GM23338 (cell line): ENCODE measurements around the gene URI1. TPM values are rescaled to one million over a fixed set of nuclear protein-coding genes. Genes with fewer than 3 reads are reported as not detected.

Experiments used
- ATAC-seq: fragments of 200-7000 bp; cut with Tn5 transposase; 3 replicates; pipeline ENCODE4 v1.9.1; 2020
- DNase-seq: peaks from one replicate; pipeline ENCODE4 v3.0.0-alpha.2; 2015; ENCODE audit warnings: low spot score
- H2AFZ ChIP-seq: fragments of 200-600 bp; sonication (generic); 2 replicates; pipeline ENCODE4 v1.8.0; 2016; ENCODE audit warnings: antibody characterized with exemption, mild to moderate bottlenecking, moderate library complexity
- H3F3A ChIP-seq: fragments of 200-600 bp; sonication (generic); replicated peaks from 2 replicates; pipeline ENCODE4 v1.8.0; 2017; ENCODE audit warnings: antibody characterized with exemption, mixed run types, low read depth
- H3K27ac ChIP-seq: fragments of 200-600 bp; sonication (generic); 2 replicates; pipeline ENCODE4 v1.6.1; 2016; ENCODE audit warnings: low read depth
- H3K27me3 ChIP-seq: fragments of 200-600 bp; sonication (generic); 2 replicates; pipeline ENCODE4 v1.8.0; 2016; ENCODE audit warnings: mild to moderate bottlenecking, mixed run types, moderate library complexity; ENCODE audit not compliant: insufficient read depth
- H3K36me3 ChIP-seq: fragments of 200-600 bp; sonication (generic); 2 replicates; pipeline ENCODE4 v1.8.0; 2016; ENCODE audit warnings: mild to moderate bottlenecking; ENCODE audit not compliant: insufficient read depth
- H3K4me1 ChIP-seq: fragments of 200-600 bp; sonication (generic); 2 replicates; pipeline ENCODE4 v1.8.0; 2016; ENCODE audit warnings: mild to moderate bottlenecking, moderate library complexity; ENCODE audit not compliant: insufficient read depth
- H3K4me2 ChIP-seq: fragments of 200-600 bp; sonication (generic); 2 replicates; pipeline ENCODE4 v1.7.1; 2017; ENCODE audit warnings: mixed run types
- H3K4me3 ChIP-seq: fragments of 200-600 bp; sonication (generic); 2 replicates; pipeline ENCODE4 v1.6.1; 2016; ENCODE audit warnings: mixed run types
- H3K79me2 ChIP-seq: fragments of 200-600 bp; sonication (generic); replicated peaks from 2 replicates; pipeline ENCODE4 v1.8.0; 2017; ENCODE audit warnings: mild to moderate bottlenecking; ENCODE audit not compliant: insufficient read depth
- H3K9me2 ChIP-seq: fragments of 200-600 bp; sonication (generic); 2 replicates; pipeline ENCODE4 v1.8.0; 2017; ENCODE audit not compliant: insufficient read depth
- H4K20me1 ChIP-seq: fragments of 200-600 bp; sonication (generic); replicated peaks from 2 replicates; pipeline ENCODE4 v1.8.0; 2017; ENCODE audit warnings: mild to moderate bottlenecking; ENCODE audit not compliant: insufficient read depth
- H3K27ac Mint-ChIP-seq: 2 replicates; pipeline ENCODE4 v1.8.0; 2020; ENCODE audit warnings: inconsistent platforms, mild to moderate bottlenecking, moderate library complexity, mixed read lengths
- H3K27me3 Mint-ChIP-seq: 3 replicates; pipeline ENCODE4 v1.8.0; 2022; ENCODE audit warnings: low read depth, mild to moderate bottlenecking, moderate library complexity, mixed read lengths, inconsistent platforms; ENCODE audit not compliant: insufficient read depth, poor library complexity
- H3K36me3 Mint-ChIP-seq: 3 replicates; pipeline ENCODE4 v1.8.0; 2021; ENCODE audit warnings: low read depth, mild to moderate bottlenecking, inconsistent platforms, moderate library complexity, mixed read lengths
- H3K4me1 Mint-ChIP-seq: 3 replicates; pipeline ENCODE4 v1.8.0; 2020; ENCODE audit warnings: mild to moderate bottlenecking, inconsistent platforms, mixed read lengths
- H3K4me3 Mint-ChIP-seq: 3 replicates; pipeline ENCODE4 v1.8.0; 2021; ENCODE audit warnings: moderate library complexity, mild to moderate bottlenecking, inconsistent platforms, mixed read lengths
- H3K9me3 Mint-ChIP-seq: 3 replicates; pipeline ENCODE4 v1.8.0; 2020; ENCODE audit warnings: moderate library complexity, mild to moderate bottlenecking, inconsistent platforms, mixed read lengths
- CTCF ChIP-seq, 2 experiments: fragments of 200-600 bp in 1 of 2; sonication (generic) in 1 of 2; conservative IDR thresholded peaks; 2 replicates each; pipeline versions ENCODE4 v1.5.1 to v1.6.1; 2016 to 2017; ENCODE audit warnings: antibody characterized with exemption in 2 of 2, low read depth in 2 of 2, mild to moderate bottlenecking in 2 of 2, moderate library complexity in 1 of 2
- JUNB ChIP-seq: IDR thresholded peaks from one replicate; pipeline ENCODE4 v1.6.1; 2016; ENCODE audit warnings: antibody characterized with exemption; ENCODE audit not compliant: unreplicated experiment
- NANOG ChIP-seq: IDR thresholded peaks from 2 replicates; pipeline ENCODE4 v1.6.1; 2016; ENCODE audit warnings: antibody characterized with exemption, borderline replicate concordance
- POLR2AphosphoS5 ChIP-seq: IDR thresholded peaks from 2 replicates; pipeline ENCODE4 v1.6.1; 2016; ENCODE audit warnings: antibody characterized with exemption, low read depth
- STAT1 ChIP-seq: IDR thresholded peaks from one replicate; pipeline ENCODE4 v1.6.1; 2016; ENCODE audit warnings: antibody characterized with exemption; ENCODE audit not compliant: unreplicated experiment
- ZNF331 ChIP-seq: fragments of 250-450 bp; sonication (Bioruptor Pico); IDR thresholded peaks from 2 replicates; pipeline ENCODE4 v1.5.0; 2020; ENCODE audit warnings: low read depth, mild to moderate bottlenecking, moderate library complexity
- ZNF462 ChIP-seq: fragments of 250-450 bp; sonication (Bioruptor Pico); IDR thresholded peaks from 2 replicates; pipeline ENCODE4 v1.5.0; 2020; ENCODE audit warnings: mild to moderate bottlenecking, moderate library complexity
- polyA plus RNA-seq: library from polyadenylated mRNA; unstranded; fragments of >200 nt; fragmentation: Nextera tagmentation; extraction: Ambion mirVana; gene quantifications from 2 replicates; pipeline ENCODE4 v1.2.1, GENCODE V29; 2016
- total RNA-seq: library from RNA; depleted of rRNA; stranded (reverse); fragments of >200 nt; shearing (Covaris generic); gene quantifications from 2 replicates; pipeline ENCODE4 v1.2.3, GENCODE V29; 2014
- TF ChIP-seq, protein P1 (sequence below): IDR thresholded peaks from one replicate; pipeline ENCODE4 v1.6.1; 2018; ENCODE audit warnings: antibody characterized with exemption; ENCODE audit not compliant: unreplicated experiment

Gene URI1
- total and polyA plus RNA-seq, 2 experiments from 2014 or later, result 27.6 to 68.4 TPM

- H3K79me2 ChIP-seq, result no peaks in the 10 kb centered on the region
- no peak overlapping the region for H3K4me2 ChIP-seq
- TF ChIP-seq CTCF (conservative IDR thresholded peaks at IDR 0.05; ENCODE audit: low read depth in 2 of 2), result no peak
- TF ChIP-seq POLR2AphosphoS5, result no peak
- TF ChIP-seq, protein P1, sequence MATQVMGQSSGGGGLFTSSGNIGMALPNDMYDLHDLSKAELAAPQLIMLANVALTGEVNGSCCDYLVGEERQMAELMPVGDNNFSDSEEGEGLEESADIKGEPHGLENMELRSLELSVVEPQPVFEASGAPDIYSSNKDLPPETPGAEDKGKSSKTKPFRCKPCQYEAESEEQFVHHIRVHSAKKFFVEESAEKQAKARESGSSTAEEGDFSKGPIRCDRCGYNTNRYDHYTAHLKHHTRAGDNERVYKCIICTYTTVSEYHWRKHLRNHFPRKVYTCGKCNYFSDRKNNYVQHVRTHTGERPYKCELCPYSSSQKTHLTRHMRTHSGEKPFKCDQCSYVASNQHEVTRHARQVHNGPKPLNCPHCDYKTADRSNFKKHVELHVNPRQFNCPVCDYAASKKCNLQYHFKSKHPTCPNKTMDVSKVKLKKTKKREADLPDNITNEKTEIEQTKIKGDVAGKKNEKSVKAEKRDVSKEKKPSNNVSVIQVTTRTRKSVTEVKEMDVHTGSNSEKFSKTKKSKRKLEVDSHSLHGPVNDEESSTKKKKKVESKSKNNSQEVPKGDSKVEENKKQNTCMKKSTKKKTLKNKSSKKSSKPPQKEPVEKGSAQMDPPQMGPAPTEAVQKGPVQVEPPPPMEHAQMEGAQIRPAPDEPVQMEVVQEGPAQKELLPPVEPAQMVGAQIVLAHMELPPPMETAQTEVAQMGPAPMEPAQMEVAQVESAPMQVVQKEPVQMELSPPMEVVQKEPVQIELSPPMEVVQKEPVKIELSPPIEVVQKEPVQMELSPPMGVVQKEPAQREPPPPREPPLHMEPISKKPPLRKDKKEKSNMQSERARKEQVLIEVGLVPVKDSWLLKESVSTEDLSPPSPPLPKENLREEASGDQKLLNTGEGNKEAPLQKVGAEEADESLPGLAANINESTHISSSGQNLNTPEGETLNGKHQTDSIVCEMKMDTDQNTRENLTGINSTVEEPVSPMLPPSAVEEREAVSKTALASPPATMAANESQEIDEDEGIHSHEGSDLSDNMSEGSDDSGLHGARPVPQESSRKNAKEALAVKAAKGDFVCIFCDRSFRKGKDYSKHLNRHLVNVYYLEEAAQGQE, result no peak
- TF ChIP-seq JUNB, result no peak
- TF ChIP-seq ZNF331, result no peak
- TF ChIP-seq ZNF462 (CRISPR knock-in tag), result no peak
- no peak for TF ChIP-seq NANOG
- TF ChIP-seq STAT1, result no peak
- H4K20me1 ChIP-seq, result no peaks in the 10 kb centered on the region
- no peaks in the 10 kb centered on the region for H3K27me3 Mint-ChIP-seq
- ATAC-seq, result no peak
- no peak overlapping the region for H3K4me3 Mint-ChIP-seq
- no peak overlapping the region for H3K27ac Mint-ChIP-seq
- H3K4me1 Mint-ChIP-seq, result no peaks in the 10 kb centered on the region; the same call in 2 of the 3 replicates
- H3K27me3 ChIP-seq, result no peaks in the 10 kb centered on the region
- no peaks in the 10 kb centered on the region for H3K9me3 Mint-ChIP-seq
- no peak overlapping the region for H3K4me3 ChIP-seq
- no peak overlapping the region for H2AFZ ChIP-seq
- DNase-seq, result no peak
- no peaks in the 10 kb centered on the region for H3K36me3 Mint-ChIP-seq
- no peaks in the 10 kb centered on the region for H3K36me3 ChIP-seq
- no peaks in the 10 kb centered on the region for H3F3A ChIP-seq
- no peak overlapping the region for H3K27ac ChIP-seq
- no peaks in the 10 kb centered on the region for H3K9me2 ChIP-seq
- H3K4me1 ChIP-seq, result no peaks in the 10 kb centered on the region
Measured at GRCh38 chr19:29897466-29897865, 44.6 kb upstream of the URI1 start.
